HepG2 (cell line): ENCODE results near the gene CPN1. TPM values are rescaled to one million over a fixed set of nuclear protein-coding genes. Genes with fewer than 3 reads are reported as not detected.

Source experiments
- EHMT2 ChIP-seq: fragments of 200-600 bp; sonication (generic); IDR thresholded peaks from 2 replicates; pipeline ENCODE4 v1.7.0; 2017; ENCODE audit warnings: antibody characterized with exemption, low read depth, low read length, borderline replicate concordance
- NFE2L1 ChIP-seq: sonication (generic); formaldehyde crosslinking; IDR thresholded peaks from 2 replicates; pipeline ENCODE4 v1.4.0; 2020; ENCODE audit warnings: missing genetic modification reagents, mild to moderate bottlenecking, borderline replicate concordance
- NFKB2 ChIP-seq: sonication (generic); formaldehyde crosslinking; IDR thresholded peaks from 2 replicates; pipeline ENCODE4 v1.4.0; 2020; ENCODE audit warnings: missing genetic modification reagents, borderline replicate concordance
- RXRA ChIP-seq: sonication (generic); formaldehyde crosslinking; IDR thresholded peaks from 2 replicates; pipeline ENCODE4 v1.5.1; 2020; ENCODE audit warnings: missing genetic modification reagents
- SALL1 ChIP-seq: sonication (generic); formaldehyde crosslinking; IDR thresholded peaks from 2 replicates; pipeline ENCODE4 v1.8.0; 2022; ENCODE audit warnings: mild to moderate bottlenecking, missing genetic modification reagents
- SIN3B ChIP-seq: fragments of 150-350 bp; IDR thresholded peaks from 2 replicates; pipeline ENCODE4 v1.6.1; 2014; ENCODE audit warnings: low read length
- STAG1 ChIP-seq: sonication (generic); formaldehyde crosslinking; IDR thresholded peaks from 2 replicates; pipeline ENCODE4 v1.4.0; 2020; ENCODE audit warnings: missing genetic modification reagents
- ZBTB21 ChIP-seq: sonication (generic); formaldehyde crosslinking; IDR thresholded peaks from 2 replicates; pipeline ENCODE4 v1.4.0; 2020; ENCODE audit warnings: missing genetic modification reagents
- ZBTB38 ChIP-seq: sonication (generic); formaldehyde crosslinking; IDR thresholded peaks from 2 replicates; pipeline ENCODE4 v1.5.1; 2020; ENCODE audit warnings: mild to moderate bottlenecking, missing genetic modification reagents
- ZFP36L2 ChIP-seq: sonication (generic); formaldehyde crosslinking; IDR thresholded peaks from 2 replicates; pipeline ENCODE4 v1.4.0; 2020; ENCODE audit warnings: missing genetic modification reagents
- ZNF124 ChIP-seq: sonication (generic); formaldehyde crosslinking; IDR thresholded peaks from 2 replicates; pipeline ENCODE4 v1.4.0; 2020; ENCODE audit warnings: missing genetic modification reagents
- ZNF619 ChIP-seq: sonication (generic); formaldehyde crosslinking; IDR thresholded peaks from 2 replicates; pipeline ENCODE4 v1.4.0; 2020; ENCODE audit warnings: mild to moderate bottlenecking, missing genetic modification reagents
- ZSCAN30 ChIP-seq: sonication (generic); formaldehyde crosslinking; IDR thresholded peaks from 2 replicates; pipeline ENCODE4 v1.5.0; 2020; ENCODE audit warnings: mild to moderate bottlenecking, missing genetic modification reagents
- polyA plus RNA-seq, 8 experiments: library from polyadenylated mRNA; depleted of rRNA in 3 of 8; stranded (reverse) in 7 of 8; unstranded in 1 of 8; fragments of >200 nt; fragmentation: Illumina TruSeq in 4 of 8; extraction: Trizol in 4 of 8; gene quantifications; 2 replicates each; pipeline versions ENCODE4 v1.2.1 to v1.2.3, GENCODE V29; 2011 to 2016; ENCODE audit warnings: low read depth in 4 of 8, missing spikeins in 1 of 8, mixed read lengths in 1 of 8; ENCODE audit not compliant: insufficient read depth in 1 of 8
- total RNA-seq, 5 experiments: library from RNA; depleted of rRNA; stranded (reverse); fragments of >200 nt; fragmentation: Illumina TruSeq; extraction: Trizol; gene quantifications; 2 replicates each; pipeline ENCODE4 v1.2.3, GENCODE V29; 2016; ENCODE audit warnings: low read depth in 1 of 5
- TF ChIP-seq, protein P1 (sequence below): sonication (generic); formaldehyde crosslinking; IDR thresholded peaks from 2 replicates; pipeline ENCODE4 v1.4.0; 2020; ENCODE audit warnings: mild to moderate bottlenecking, missing genetic modification reagents
- TF ChIP-seq, protein P2 (sequence below): IDR thresholded peaks from 2 replicates; pipeline ENCODE4 v1.6.1; 2016; ENCODE audit warnings: low read depth, borderline replicate concordance
- TF ChIP-seq, protein P3 (sequence below): sonication (generic); formaldehyde crosslinking; IDR thresholded peaks from 2 replicates; pipeline ENCODE4 v1.8.0; 2022; ENCODE audit warnings: mild to moderate bottlenecking, missing genetic modification reagents; ENCODE audit not compliant: insufficient replicate concordance
- TF ChIP-seq, protein P4 (sequence below): sonication (generic); formaldehyde crosslinking; IDR thresholded peaks from 2 replicates; pipeline ENCODE4 v1.8.0; 2022; ENCODE audit warnings: missing genetic modification reagents, low read depth, mild to moderate bottlenecking, borderline replicate concordance
- TF ChIP-seq, protein P5 (sequence below): sonication (generic); formaldehyde crosslinking; IDR thresholded peaks from 2 replicates; pipeline ENCODE4 v1.4.0; 2020; ENCODE audit warnings: mild to moderate bottlenecking, missing genetic modification reagents, borderline replicate concordance

CPN1 gene
- total and polyA plus RNA-seq, 2 of the 13 experiments (the other 11 are each of a cell fraction or from before 2014, with no cell fraction given): 17.3 to 35.1 TPM

DNA sequence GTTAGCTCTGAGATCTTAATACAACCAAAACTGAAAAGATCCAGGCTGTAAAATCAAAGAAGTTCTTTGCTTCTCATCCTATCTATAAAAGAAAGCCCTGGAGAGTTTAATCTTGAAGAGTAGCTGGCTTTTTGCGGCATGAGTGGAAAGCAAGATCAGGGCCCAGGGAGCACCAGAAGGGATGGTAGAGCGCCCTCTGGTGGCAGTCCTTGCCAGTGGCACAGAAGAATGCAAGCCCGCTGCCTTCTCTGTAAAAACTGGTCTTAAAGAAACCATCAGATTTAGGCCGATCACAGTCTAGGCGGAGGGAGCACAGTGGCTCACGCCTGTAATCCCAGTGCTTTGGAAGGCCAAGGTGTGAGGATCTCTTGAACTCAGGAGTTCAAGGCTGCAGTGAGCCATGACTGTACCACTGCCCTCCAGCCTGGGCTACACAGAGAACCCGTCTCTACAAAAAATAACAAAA, 35.6 kb downstream of the CPN1 start (continued):
- TF ChIP-seq ZNF124 (CRISPR knock-in tag) (no peak), SIN3B (no peak), ZFP36L2 (CRISPR knock-in tag) (no peak), NFE2L1 (CRISPR knock-in tag) (0 out of 2 replicates have a peak, but pooled peaks have one; percentile 32), NFKB2 (no peak), ZSCAN30 (CRISPR knock-in tag) (no peak), SALL1 (CRISPR knock-in tag) (peak; percentile 36; the same call in 1 of the 2 replicates), ZBTB38 (peak; percentile 45; the same call in 1 of the 2 replicates), ZNF619 (CRISPR knock-in tag) (0 out of 2 replicates have a peak, but pooled peaks have one; percentile 31), STAG1 (CRISPR knock-in tag) (peak; percentile 89), ZBTB21 (CRISPR knock-in tag) (no peak), EHMT2 (no peak), RXRA (CRISPR knock-in tag) (0 out of 2 replicates have a peak, but pooled peaks have one; percentile 19)
- TF ChIP-seq, protein P1, sequence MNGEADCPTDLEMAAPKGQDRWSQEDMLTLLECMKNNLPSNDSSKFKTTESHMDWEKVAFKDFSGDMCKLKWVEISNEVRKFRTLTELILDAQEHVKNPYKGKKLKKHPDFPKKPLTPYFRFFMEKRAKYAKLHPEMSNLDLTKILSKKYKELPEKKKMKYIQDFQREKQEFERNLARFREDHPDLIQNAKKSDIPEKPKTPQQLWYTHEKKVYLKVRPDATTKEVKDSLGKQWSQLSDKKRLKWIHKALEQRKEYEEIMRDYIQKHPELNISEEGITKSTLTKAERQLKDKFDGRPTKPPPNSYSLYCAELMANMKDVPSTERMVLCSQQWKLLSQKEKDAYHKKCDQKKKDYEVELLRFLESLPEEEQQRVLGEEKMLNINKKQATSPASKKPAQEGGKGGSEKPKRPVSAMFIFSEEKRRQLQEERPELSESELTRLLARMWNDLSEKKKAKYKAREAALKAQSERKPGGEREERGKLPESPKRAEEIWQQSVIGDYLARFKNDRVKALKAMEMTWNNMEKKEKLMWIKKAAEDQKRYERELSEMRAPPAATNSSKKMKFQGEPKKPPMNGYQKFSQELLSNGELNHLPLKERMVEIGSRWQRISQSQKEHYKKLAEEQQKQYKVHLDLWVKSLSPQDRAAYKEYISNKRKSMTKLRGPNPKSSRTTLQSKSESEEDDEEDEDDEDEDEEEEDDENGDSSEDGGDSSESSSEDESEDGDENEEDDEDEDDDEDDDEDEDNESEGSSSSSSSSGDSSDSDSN (CRISPR knock-in tag): no peak
- TF ChIP-seq, protein P2, sequence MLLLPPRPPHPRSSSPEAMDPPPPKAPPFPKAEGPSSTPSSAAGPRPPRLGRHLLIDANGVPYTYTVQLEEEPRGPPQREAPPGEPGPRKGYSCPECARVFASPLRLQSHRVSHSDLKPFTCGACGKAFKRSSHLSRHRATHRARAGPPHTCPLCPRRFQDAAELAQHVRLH (CRISPR knock-in tag): no peak
- TF ChIP-seq, protein P3, sequence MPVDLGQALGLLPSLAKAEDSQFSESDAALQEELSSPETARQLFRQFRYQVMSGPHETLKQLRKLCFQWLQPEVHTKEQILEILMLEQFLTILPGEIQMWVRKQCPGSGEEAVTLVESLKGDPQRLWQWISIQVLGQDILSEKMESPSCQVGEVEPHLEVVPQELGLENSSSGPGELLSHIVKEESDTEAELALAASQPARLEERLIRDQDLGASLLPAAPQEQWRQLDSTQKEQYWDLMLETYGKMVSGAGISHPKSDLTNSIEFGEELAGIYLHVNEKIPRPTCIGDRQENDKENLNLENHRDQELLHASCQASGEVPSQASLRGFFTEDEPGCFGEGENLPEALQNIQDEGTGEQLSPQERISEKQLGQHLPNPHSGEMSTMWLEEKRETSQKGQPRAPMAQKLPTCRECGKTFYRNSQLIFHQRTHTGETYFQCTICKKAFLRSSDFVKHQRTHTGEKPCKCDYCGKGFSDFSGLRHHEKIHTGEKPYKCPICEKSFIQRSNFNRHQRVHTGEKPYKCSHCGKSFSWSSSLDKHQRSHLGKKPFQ: no peak
- TF ChIP-seq, protein P4, sequence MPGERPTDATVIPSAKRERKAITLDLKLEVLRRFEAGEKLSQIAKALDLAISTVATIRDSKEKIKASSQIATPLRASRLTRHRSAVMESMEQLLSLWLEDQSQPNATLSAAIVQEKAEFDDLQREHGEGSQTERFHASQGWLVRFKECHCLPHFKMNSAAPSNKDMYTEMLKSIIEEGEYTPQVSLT: no peak
- TF ChIP-seq, protein P5, sequence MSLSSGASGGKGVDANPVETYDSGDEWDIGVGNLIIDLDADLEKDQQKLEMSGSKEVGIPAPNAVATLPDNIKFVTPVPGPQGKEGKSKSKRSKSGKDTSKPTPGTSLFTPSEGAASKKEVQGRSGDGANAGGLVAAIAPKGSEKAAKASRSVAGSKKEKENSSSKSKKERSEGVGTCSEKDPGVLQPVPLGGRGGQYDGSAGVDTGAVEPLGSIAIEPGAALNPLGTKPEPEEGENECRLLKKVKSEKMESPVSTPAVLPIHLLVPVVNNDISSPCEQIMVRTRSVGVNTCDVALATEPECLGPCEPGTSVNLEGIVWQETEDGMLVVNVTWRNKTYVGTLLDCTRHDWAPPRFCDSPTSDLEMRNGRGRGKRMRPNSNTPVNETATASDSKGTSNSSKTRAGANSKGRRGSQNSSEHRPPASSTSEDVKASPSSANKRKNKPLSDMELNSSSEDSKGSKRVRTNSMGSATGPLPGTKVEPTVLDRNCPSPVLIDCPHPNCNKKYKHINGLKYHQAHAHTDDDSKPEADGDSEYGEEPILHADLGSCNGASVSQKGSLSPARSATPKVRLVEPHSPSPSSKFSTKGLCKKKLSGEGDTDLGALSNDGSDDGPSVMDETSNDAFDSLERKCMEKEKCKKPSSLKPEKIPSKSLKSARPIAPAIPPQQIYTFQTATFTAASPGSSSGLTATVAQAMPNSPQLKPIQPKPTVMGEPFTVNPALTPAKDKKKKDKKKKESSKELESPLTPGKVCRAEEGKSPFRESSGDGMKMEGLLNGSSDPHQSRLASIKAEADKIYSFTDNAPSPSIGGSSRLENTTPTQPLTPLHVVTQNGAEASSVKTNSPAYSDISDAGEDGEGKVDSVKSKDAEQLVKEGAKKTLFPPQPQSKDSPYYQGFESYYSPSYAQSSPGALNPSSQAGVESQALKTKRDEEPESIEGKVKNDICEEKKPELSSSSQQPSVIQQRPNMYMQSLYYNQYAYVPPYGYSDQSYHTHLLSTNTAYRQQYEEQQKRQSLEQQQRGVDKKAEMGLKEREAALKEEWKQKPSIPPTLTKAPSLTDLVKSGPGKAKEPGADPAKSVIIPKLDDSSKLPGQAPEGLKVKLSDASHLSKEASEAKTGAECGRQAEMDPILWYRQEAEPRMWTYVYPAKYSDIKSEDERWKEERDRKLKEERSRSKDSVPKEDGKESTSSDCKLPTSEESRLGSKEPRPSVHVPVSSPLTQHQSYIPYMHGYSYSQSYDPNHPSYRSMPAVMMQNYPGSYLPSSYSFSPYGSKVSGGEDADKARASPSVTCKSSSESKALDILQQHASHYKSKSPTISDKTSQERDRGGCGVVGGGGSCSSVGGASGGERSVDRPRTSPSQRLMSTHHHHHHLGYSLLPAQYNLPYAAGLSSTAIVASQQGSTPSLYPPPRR (CRISPR knock-in tag): no peak
